OCI-LY3 (cell line): ENCODE results near the gene ZNF385A.

ENCODE experiments used
- CTCF ChIP-seq: fragments of 200-600, 300-600 bp; sonication (generic); IDR thresholded peaks from 2 replicates; pipeline ENCODE4 v1.5.1; 2014; ENCODE audit warnings: antibody characterized with exemption, low read length, low read depth
- EZH2phosphoT487 ChIP-seq: fragments of 200-600 bp; shearing (Covaris generic); IDR thresholded peaks from 2 replicates; pipeline ENCODE4 v1.6.1; 2018; ENCODE audit warnings: antibody characterized with exemption, mixed run types, low read depth

- no peak for TF ChIP-seq CTCF
- TF ChIP-seq EZH2phosphoT487: no peak
Observed at GRCh38 chr12:54349036-54349435, 35.5 kb downstream of the ZNF385A start.
